Activated T-cell treated with anti-CD3 and anti-CD28 coated beads, Interleukin-2, amount 50 U/mL, for 48 hours (primary cell): ENCODE measurements around the gene CHPF.
A peak's percentile ranks its signal among the peaks of the same experiment; 100 is the strongest.

ENCODE experiments used
- DNase-seq, 2 experiments: peaks; one replicate each; pipeline ENCODE4 v3.0.0-alpha.2; 2020

CHPF gene

GRCh38 chr2:219530048-219530963 is 13.3 kb downstream of the CHPF start:
- DNase-seq: peak; percentile 88 to 91

- DNase-seq: no peak
These were observed 16.1 kb downstream of the CHPF start for GRCh38 chr2:219527472-219527871.

- DNase-seq: no peak
These were observed 16.6 kb downstream of the CHPF start for GRCh38 chr2:219527076-219527394.

- no peak for DNase-seq
These were observed 17.1 kb downstream of the CHPF start for GRCh38 chr2:219526320-219527075.

GRCh38 chr2:219525533-219526232 is 17.9 kb downstream of the CHPF start:
- DNase-seq: no peak

DNA sequence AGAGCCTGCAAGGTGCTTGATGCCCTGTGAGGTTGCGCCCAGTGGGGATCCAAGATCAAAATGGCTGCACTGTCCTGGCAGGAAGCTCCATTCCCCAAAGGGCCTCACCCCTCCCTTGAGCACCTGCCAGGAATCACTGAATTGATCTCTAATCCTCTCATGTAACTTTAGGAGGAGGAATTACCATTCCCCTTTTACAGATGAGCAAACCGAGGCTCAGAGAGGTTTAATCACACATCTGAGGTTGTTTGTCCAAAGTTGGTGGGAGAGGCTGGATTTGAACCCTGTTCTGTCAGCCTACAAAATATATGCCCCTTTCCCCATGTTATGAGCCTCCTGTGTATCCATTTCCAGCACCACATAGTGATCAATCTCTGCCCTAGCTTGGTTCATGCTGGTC is 18.8 kb downstream of the CHPF start:
- no peak for DNase-seq

DNA sequence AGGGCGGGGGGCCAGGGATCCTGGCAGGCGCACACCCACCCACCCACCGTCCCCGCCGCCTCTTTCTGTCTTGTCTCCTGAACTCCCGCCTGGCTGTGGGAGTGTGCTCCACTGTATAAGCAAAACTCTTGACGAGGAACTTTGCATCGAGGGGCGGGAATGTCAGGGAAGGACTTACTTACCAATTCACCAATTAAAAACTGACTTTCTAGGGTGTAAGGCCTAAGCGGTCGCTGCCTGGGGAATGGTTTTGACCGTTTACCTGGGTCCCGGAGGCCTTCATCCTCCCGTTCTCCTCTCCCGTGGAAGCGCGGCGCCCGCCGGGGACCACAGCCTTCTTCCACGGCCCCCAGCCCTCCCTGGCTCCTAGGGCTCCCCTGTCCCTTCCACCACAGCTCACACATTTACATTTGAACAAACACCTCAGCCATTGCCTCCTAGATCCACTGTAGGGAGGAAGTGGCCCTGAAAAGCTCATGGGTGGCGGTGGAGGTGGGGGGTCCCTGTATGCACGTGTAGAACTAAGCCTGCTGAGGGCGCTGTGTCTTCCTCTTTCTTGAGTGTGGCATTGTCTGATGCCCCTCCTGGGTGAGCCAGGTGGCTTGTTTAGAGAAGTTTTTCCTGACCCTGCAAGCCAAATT is 20.5 kb downstream of the CHPF start:
- DNase-seq: no peak

GRCh38 chr2:219522111-219523030 is 21.2 kb downstream of the CHPF start:
- no peak for DNase-seq

DNA sequence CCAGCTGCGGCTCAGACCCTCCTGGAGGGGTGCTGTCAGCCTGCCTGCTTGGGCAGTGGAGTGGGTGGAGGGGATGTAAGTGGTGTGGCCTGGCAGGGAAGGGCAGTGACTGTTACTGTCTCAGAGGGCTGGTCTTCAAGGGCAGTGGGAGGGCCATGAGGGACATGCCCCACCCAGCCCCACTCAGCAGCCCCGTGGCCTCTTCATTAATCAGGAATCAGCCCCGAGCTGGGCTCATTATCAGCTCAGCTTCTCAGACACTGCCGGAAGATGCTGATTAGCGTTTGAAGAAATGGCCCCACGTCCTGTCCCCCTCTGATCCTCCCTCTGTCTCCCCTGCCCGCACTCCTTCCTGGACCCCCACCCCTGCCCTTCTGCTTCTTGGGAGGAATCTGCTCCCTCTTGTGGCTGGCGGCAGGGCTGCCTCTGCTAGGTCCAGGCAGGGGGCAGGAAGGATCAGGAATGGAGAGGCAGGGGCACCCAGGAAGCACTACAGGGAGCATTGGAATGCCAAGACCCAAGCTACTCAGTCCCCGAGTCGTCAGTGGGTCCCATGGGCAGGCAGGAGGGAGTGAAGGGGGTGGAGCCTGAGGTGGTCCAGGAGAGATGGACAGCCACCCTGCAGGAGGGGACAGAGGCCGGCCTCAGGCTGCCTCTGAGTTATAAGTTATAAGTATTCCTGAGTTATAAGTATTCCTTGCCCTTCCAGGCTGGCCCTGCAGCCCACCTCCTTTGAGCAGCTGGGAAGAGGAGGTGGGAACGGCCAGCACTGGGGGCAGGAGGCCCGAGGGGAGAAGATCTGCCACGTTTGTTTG is 22.3 kb downstream of the CHPF start:
- DNase-seq: no peak

GRCh38 chr2:219520079-219520478 is 23.5 kb downstream of the CHPF start:
- no peak for DNase-seq

GRCh38 chr2:219519526-219519916 is 24.1 kb downstream of the CHPF start:
- DNase-seq: no peak

DNA sequence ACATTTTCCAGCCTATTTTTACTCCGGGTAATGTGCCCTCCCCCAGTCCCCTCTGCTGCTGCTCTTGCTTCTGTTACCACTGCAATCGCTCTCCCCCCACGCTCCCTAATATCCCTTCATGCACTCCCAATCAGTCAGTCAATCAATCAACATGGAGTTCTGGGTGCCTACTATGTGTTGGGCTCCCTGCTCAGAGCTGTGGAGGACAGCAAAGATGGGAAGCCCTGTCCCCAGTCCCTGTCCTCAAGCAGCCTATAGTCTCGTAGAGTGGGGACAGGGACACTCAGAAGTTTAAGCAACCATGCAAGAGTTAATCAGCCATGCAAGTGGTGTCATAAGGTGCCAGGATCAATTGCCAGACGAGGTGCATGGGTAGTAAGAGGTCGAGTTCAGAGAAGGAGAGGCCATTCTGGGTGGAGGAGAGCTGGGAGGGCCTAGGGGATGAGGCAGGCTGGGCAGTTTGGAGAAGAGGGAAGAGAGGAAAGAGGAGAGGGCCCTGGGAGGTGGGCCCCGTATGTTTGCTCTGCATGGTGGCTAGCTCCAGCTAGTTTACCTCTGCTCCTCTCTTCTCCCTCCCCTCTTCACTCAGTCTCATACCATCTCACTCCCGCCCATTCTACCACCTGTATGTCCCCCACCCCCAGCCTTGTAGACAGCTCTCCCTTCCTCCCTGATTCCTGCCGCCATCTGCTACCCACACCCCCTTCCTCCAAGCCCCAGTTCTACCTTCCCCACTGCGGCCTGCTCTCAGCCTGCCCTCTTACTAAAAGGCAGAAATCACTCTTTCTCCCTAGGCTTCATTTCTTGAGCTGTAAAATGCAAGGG is 25.4 kb downstream of the CHPF start:
- DNase-seq: no peak

- DNase-seq: no peak
These were observed 26.7 kb downstream of the CHPF start for GRCh38 chr2:219516888-219517287.

DNA sequence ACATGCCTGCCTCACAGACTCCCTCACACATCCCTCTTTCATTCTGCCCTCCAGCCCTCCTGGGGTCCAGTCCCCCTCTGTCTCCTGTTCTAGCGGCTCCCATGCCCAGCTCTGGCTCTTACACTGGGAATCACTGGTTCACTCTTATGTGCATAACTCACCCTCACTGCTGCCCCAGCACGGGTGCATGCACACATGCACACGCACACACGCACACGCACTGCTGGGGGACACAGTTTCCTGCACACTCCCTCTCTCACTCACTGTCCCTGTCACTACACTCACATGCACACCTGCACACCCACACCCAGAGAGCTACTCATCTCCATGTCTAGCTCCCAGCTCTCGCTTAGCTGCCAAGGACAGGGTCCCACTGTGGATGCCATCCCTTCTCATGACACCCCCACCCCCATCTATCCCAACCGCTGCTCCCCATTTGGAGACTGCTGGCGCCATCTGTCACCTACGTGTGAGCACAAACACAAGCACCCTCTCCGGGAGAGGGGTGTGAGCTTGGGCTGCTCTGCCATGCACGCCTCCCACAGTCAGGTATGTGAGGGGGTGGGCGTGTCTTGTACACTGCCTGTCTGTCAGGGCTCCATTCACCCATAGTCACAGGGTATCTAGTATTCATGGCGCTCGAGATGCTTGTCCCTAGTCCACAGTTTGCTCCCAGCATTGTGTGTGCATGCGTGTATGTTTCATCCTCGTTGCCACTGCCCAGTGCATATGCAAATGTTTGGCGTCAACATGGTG is 27.6 kb downstream of the CHPF start:
- DNase-seq: no peak

DNA sequence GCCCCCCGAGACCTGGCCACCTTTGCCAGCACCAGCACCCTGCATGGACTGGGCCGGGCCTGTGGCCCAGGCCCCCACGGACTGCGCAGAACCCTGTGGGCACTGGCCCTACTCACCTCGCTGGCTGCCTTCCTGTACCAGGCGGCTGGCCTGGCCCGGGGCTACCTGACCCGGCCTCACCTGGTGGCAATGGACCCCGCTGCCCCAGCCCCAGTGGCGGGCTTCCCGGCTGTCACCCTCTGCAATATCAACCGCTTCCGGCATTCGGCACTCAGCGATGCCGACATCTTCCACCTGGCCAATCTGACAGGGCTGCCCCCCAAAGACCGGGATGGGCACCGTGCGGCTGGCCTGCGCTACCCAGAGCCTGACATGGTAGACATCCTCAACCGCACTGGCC is 28.8 kb downstream of the CHPF start:
- DNase-seq: no peak

DNA sequence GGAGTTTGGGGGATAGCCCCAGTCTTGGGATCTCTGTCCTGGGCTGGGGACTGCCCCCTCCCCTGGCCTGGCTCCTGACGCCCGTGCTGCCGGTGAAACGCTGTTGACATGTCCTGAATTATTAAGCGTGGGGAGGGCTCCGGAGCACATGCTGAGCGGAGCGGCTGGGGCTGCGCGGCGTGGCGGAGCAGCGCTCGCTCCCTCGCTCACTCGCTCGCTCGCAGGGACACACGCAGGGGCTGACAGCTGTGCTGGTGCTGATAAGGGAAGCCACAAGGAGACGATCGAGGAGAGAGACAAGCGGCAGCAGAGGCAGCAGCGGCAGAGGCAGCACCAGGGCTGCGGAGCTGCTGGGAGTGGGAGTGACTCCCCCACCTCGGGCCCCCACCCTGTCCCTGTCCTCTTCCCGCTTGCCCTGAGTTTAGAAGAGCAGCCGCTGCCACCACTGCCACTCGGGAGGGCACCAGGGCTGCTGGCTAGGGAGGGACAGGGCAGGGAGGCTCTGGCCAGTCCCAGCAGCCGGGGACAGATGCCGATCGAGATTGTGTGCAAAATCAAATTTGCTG is 29.3 kb downstream of the CHPF start, which contains the start of gene ASIC4:
Gene ASIC4, plus strand, starts transcription at position 287 of the 566 bp plus-strand sequence. Its CDS starts 243 bp downstream, at position 530.
- DNase-seq: no peak

GRCh38 chr2:219513787-219514186 is 29.8 kb downstream of the CHPF start:
- no peak for DNase-seq

DNA sequence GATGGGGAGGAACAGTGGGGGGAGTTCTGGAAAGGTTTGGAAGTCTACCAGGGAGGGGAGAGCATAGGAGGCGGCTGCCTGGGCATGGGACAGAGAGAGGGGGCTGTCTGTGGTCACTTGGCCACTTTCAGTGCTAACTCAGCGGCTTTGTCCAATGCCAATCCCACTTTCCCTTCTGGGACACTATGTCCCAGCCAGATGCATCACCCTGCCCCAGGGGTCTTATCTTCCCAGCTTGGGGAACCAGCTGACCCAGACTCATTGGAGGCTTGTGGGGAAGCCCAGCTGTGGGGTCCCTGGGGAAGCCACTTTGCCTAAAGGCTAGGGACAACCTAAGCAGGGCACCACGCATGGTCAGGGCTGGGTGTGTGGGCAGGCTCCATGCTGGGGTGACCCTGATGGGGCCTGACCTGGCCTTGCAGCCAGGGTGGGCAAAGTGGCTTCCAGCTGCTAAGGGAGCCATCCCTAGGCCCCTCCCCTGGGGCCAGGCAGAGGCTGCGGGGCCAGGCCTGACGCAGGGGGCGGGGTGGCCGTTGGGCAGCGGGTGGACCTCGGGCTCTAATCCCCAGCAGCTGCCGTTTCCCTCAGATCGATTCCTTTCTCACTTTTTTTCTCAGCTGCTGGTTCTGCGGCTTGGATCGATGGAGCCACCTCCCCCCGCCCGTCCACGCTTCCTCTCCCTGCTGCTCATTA is 30.9 kb downstream of the CHPF start:
- no peak for DNase-seq
